Measurements from ENCODE around the gene TMEM150B.
A peak's percentile ranks its signal among the peaks of the same experiment; 100 is the strongest.

The TMEM150B gene

GRCh38 chr19:55270172-55270942, 54.8 kb downstream of the TMEM150B start:
- H3K36me3 ChIP-seq (ENCODE audit: control insufficient read depth in 1 of 2, insufficient read depth in 2 of 2, low read length in 2 of 2) = peaks cover 7 to 16% of the 10 kb centered on the region in 2 experiments
- peak; percentile 51 to 64 for DNase-seq
- H3K4me3 ChIP-seq (ENCODE audit: low read depth, low read length) = peak overlapping the region; percentile 61
- no peak overlapping the region for H4K8ac ChIP-seq (ENCODE audit: low read depth, low read length)
- no peak overlapping the region for H3K4me2 ChIP-seq (ENCODE audit: low read length)
- no peak overlapping the region for H3K4ac ChIP-seq (ENCODE audit: low read depth, low read length)
- no peak overlapping the region for H3K27ac ChIP-seq (ENCODE audit: low read depth, low read length)
- WGBS (ENCODE audit: extremely low coverage, insufficient coverage, insufficient read length) = 100% methylated on average over 3 of the region's 25 CpGs
- H2BK12ac ChIP-seq (ENCODE audit: low read length) = no peak overlapping the region
- no peak overlapping the region for H2AK5ac ChIP-seq (ENCODE audit: low read length)
- H2BK120ac ChIP-seq (ENCODE audit: insufficient read depth, low read length, poor library complexity) = no peak overlapping the region
- no peak overlapping the region for H4K12ac ChIP-seq (ENCODE audit: low read depth, low read length)
- H2AFZ ChIP-seq (ENCODE audit: insufficient read depth, low read length, poor library complexity) = no peak overlapping the region
- H3K18ac ChIP-seq (ENCODE audit: low read length) = no peak overlapping the region
- no peak overlapping the region for H2BK5ac ChIP-seq (ENCODE audit: low read depth, low read length, poor library complexity)
- H4K91ac ChIP-seq (ENCODE audit: low read depth, low read length) = no peak overlapping the region
- peaks cover 9% of the 10 kb centered on the region for H3K9me3 ChIP-seq (ENCODE audit: insufficient read depth, low read depth, low read length)
- peak overlapping the region; percentile 42 for H3K23ac ChIP-seq (ENCODE audit: low read length)
- no peaks in the 10 kb centered on the region for H3K4me1 ChIP-seq (ENCODE audit: control insufficient read depth in 1 of 2, insufficient read depth in 2 of 2, low read length in 2 of 2)
- H3K27me3 ChIP-seq (ENCODE audit: insufficient read depth, low read length) = no peaks in the 10 kb centered on the region
- no peak overlapping the region for H3K9ac ChIP-seq (ENCODE audit: low read length)
- no peaks in the 10 kb centered on the region for H3K79me1 ChIP-seq (ENCODE audit: low read length)
- no peaks in the 10 kb centered on the region for H3K79me2 ChIP-seq (ENCODE audit: control insufficient read depth, insufficient read depth, low read length, poor library complexity)
- H3K14ac ChIP-seq (ENCODE audit: low read length) = no peak overlapping the region

DNA sequence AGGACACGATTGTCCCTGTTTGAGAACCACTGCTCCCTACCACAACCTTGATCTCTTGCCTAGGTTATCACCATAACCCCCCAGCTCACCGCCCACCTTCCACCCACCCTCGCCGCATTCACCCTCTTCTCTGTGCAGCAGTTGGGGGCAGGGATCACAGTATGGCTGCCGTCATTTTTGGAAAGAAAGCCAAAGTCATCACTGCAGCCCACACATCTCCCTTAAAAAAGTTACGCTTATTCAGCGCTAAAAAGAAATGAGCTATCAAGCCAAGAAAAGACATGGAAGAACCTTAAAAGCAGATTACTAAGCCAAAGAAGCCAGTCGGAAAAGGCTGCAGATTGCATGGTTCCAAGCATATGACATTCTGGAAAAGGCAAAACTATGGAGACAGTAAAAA, 55.8 kb downstream of the TMEM150B start:
- Histone ChIP-seq H3K4me1 (ENCODE audit: control insufficient read depth in 1 of 2, insufficient read depth in 2 of 2, low read length in 2 of 2) (no peaks in the 10 kb centered on the region), H2BK120ac (ENCODE audit: insufficient read depth, low read length, poor library complexity) (no peak overlapping the region), H3K36me3 (ENCODE audit: control insufficient read depth in 1 of 2, insufficient read depth in 2 of 2, low read length in 2 of 2) (peaks cover 5 to 11% of the 10 kb centered on the region in 2 experiments), H2AK5ac (ENCODE audit: low read length) (no peak overlapping the region), H3K27ac (ENCODE audit: low read depth, low read length) (no peak overlapping the region), H3K9ac (ENCODE audit: low read length) (no peak overlapping the region), H3K14ac (ENCODE audit: low read length) (no peak overlapping the region), H3K18ac (ENCODE audit: low read length) (no peak overlapping the region), H3K4ac (ENCODE audit: low read depth, low read length) (no peak overlapping the region), H3K9me3 (ENCODE audit: insufficient read depth, low read depth, low read length) (peaks cover 9% of the 10 kb centered on the region), H2AFZ (ENCODE audit: insufficient read depth, low read length, poor library complexity) (no peak overlapping the region), H3K4me2 (ENCODE audit: low read length) (no peak overlapping the region), H3K23ac (ENCODE audit: low read length) (no peak overlapping the region), H2BK12ac (ENCODE audit: low read length) (no peak overlapping the region), H4K12ac (ENCODE audit: low read depth, low read length) (no peak overlapping the region), H3K27me3 (ENCODE audit: insufficient read depth, low read length) (no peaks in the 10 kb centered on the region), H3K79me1 (ENCODE audit: low read length) (no peaks in the 10 kb centered on the region), H4K8ac (ENCODE audit: low read depth, low read length) (no peak overlapping the region), H3K4me3 (ENCODE audit: low read depth, low read length) (no peak overlapping the region), H4K91ac (ENCODE audit: low read depth, low read length) (no peak overlapping the region), H3K79me2 (ENCODE audit: control insufficient read depth, insufficient read depth, low read length, poor library complexity) (no peaks in the 10 kb centered on the region), H2BK5ac (ENCODE audit: low read depth, low read length, poor library complexity) (no peak overlapping the region)
- no peak for DNase-seq
- WGBS (ENCODE audit: extremely low coverage, insufficient coverage, insufficient read length) = no CpG with 5 or more reads among the region's 8 CpGs

DNA sequence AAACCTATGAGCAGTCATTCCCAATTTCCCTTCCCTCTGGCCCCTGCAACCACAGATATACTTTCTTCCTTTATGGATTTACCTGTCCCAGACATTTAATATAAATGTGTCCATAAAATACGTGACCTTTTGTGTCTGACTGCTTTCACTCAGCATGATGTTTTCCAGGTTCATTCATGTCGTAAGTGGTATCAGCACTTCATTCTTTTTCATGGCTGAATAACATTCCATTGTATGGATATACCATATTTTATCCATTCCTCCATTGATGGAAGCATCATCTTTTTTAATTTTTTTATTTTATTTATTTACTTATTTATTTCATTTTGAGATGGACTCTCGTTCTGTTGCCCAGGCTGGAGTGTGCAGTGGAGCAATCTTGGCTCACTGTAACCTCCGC, 58.3 kb downstream of the TMEM150B start:
- Histone ChIP-seq H3K4me1 (ENCODE audit: control insufficient read depth in 1 of 2, insufficient read depth in 2 of 2, low read length in 2 of 2) (no peaks in the 10 kb centered on the region), H3K79me1 (ENCODE audit: low read length) (no peaks in the 10 kb centered on the region), H3K4me2 (ENCODE audit: low read length) (no peak overlapping the region), H3K36me3 (ENCODE audit: control insufficient read depth in 1 of 2, insufficient read depth in 2 of 2, low read length in 2 of 2) (peaks cover 0 to 11% of the 10 kb centered on the region in 2 experiments), H4K8ac (ENCODE audit: low read depth, low read length) (no peak overlapping the region), H3K4me3 (ENCODE audit: low read depth, low read length) (no peak overlapping the region), H3K27me3 (ENCODE audit: insufficient read depth, low read length) (no peaks in the 10 kb centered on the region), H3K14ac (ENCODE audit: low read length) (no peak overlapping the region), H4K91ac (ENCODE audit: low read depth, low read length) (no peak overlapping the region), H3K4ac (ENCODE audit: low read depth, low read length) (no peak overlapping the region), H4K12ac (ENCODE audit: low read depth, low read length) (no peak overlapping the region), H3K23ac (ENCODE audit: low read length) (no peak overlapping the region), H2BK12ac (ENCODE audit: low read length) (no peak overlapping the region), H3K9ac (ENCODE audit: low read length) (no peak overlapping the region), H2BK120ac (ENCODE audit: insufficient read depth, low read length, poor library complexity) (no peak overlapping the region), H2AK5ac (ENCODE audit: low read length) (no peak overlapping the region), H3K9me3 (ENCODE audit: insufficient read depth, low read depth, low read length) (peaks cover 9% of the 10 kb centered on the region), H3K27ac (ENCODE audit: low read depth, low read length) (no peak overlapping the region), H3K18ac (ENCODE audit: low read length) (no peak overlapping the region), H2BK5ac (ENCODE audit: low read depth, low read length, poor library complexity) (no peak overlapping the region), H2AFZ (ENCODE audit: insufficient read depth, low read length, poor library complexity) (no peak overlapping the region), H3K79me2 (ENCODE audit: control insufficient read depth, insufficient read depth, low read length, poor library complexity) (no peaks in the 10 kb centered on the region)
- no peak for DNase-seq
- no CpG with 5 or more reads among the region's 4 CpGs for WGBS (ENCODE audit: extremely low coverage, insufficient coverage, insufficient read length)

DNA sequence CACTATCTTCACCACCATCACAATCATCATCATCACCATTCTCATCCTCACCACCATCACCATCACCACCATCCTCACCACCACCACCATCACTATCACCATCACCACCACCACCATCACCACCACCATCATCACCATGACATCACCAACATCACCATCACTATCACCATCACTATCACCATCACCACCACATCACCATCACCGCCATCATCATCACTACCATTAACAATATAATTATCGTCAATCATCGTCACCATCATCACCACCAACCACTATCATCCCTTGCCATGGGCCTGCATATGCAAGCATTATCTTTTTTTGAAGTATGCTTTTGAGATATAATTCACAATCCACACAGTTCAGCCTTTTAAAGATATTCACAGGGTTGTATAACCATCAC, 58.7 kb downstream of the TMEM150B start:
- no peak for DNase-seq
- H3K4ac ChIP-seq (ENCODE audit: low read depth, low read length) = no peak overlapping the region
- 100% methylated on average over 2 of the region's 3 CpGs for WGBS (ENCODE audit: extremely low coverage, insufficient coverage, insufficient read length)

More for the DNA sequence above, 58.7 kb downstream of the TMEM150B start:
- H2AK5ac ChIP-seq (ENCODE audit: low read length) = no peak overlapping the region
- no peak overlapping the region for H2BK12ac ChIP-seq (ENCODE audit: low read length)
- H2BK120ac ChIP-seq (ENCODE audit: insufficient read depth, low read length, poor library complexity) = no peak overlapping the region
- H3K4me1 ChIP-seq (ENCODE audit: control insufficient read depth in 1 of 2, insufficient read depth in 2 of 2, low read length in 2 of 2) = no peaks in the 10 kb centered on the region
- H3K36me3 ChIP-seq (ENCODE audit: control insufficient read depth in 1 of 2, insufficient read depth in 2 of 2, low read length in 2 of 2) = peaks cover 0 to 8% of the 10 kb centered on the region in 2 experiments
- peaks cover 9% of the 10 kb centered on the region for H3K9me3 ChIP-seq (ENCODE audit: insufficient read depth, low read depth, low read length)
- H4K91ac ChIP-seq (ENCODE audit: low read depth, low read length) = no peak overlapping the region
- H3K79me2 ChIP-seq (ENCODE audit: control insufficient read depth, insufficient read depth, low read length, poor library complexity) = no peaks in the 10 kb centered on the region
- H3K14ac ChIP-seq (ENCODE audit: low read length) = no peak overlapping the region
- H3K18ac ChIP-seq (ENCODE audit: low read length) = no peak overlapping the region
- H2AFZ ChIP-seq (ENCODE audit: insufficient read depth, low read length, poor library complexity) = no peak overlapping the region
- H4K12ac ChIP-seq (ENCODE audit: low read depth, low read length) = no peak overlapping the region
- no peaks in the 10 kb centered on the region for H3K27me3 ChIP-seq (ENCODE audit: insufficient read depth, low read length)
- H3K4me3 ChIP-seq (ENCODE audit: low read depth, low read length) = peak overlapping the region; percentile 14
- no peak overlapping the region for H3K4me2 ChIP-seq (ENCODE audit: low read length)
- no peak overlapping the region for H3K27ac ChIP-seq (ENCODE audit: low read depth, low read length)
- no peak overlapping the region for H3K9ac ChIP-seq (ENCODE audit: low read length)
- no peak overlapping the region for H4K8ac ChIP-seq (ENCODE audit: low read depth, low read length)
- H3K23ac ChIP-seq (ENCODE audit: low read length) = no peak overlapping the region
- H3K79me1 ChIP-seq (ENCODE audit: low read length) = no peaks in the 10 kb centered on the region
- H2BK5ac ChIP-seq (ENCODE audit: low read depth, low read length, poor library complexity) = no peak overlapping the region

All from trophoblast cell (in vitro differentiated cells and primary cell).